Ovary (tissue), 3 donors: Measurements from ENCODE around the gene TMEM151B.

Source experiments
- POLR2A ChIP-seq: fragments of 450-650 bp; IDR thresholded peaks from one replicate; pipeline ENCODE4 v1.6.1; 2017; ENCODE audit warnings: antibody characterized with exemption, mild to moderate bottlenecking, moderate library complexity
- TF ChIP-seq, protein P1 (sequence below), 3 donors: fragments of 450-650 bp in 2 of 3; fragments of 200-600 bp in 1 of 3; IDR thresholded peaks; one replicate each; pipeline versions ENCODE4 v1.5.1 to v1.8.0; 2016 to 2022; ENCODE audit warnings: antibody characterized with exemption in 3 of 3, mild to moderate bottlenecking in 1 of 3
- donor health status: DM: no; HTN: no; CAD: no.

DNA sequence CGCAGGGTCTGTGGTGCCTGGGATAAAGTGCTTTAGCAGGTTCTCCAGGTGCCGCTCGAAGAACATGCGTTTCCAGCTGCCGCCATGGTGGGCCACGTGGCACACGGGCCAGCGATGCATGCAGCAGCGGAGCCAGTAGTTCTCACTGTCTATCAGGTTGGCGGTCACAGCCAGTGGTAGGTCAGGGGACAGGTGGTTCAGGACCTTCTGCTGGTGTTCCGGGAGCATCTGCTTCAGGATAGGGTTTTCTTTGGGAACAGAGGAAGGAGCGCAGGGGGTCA lies 16.0 kb downstream of the TMEM151B start:
- TF ChIP-seq, protein P1, sequence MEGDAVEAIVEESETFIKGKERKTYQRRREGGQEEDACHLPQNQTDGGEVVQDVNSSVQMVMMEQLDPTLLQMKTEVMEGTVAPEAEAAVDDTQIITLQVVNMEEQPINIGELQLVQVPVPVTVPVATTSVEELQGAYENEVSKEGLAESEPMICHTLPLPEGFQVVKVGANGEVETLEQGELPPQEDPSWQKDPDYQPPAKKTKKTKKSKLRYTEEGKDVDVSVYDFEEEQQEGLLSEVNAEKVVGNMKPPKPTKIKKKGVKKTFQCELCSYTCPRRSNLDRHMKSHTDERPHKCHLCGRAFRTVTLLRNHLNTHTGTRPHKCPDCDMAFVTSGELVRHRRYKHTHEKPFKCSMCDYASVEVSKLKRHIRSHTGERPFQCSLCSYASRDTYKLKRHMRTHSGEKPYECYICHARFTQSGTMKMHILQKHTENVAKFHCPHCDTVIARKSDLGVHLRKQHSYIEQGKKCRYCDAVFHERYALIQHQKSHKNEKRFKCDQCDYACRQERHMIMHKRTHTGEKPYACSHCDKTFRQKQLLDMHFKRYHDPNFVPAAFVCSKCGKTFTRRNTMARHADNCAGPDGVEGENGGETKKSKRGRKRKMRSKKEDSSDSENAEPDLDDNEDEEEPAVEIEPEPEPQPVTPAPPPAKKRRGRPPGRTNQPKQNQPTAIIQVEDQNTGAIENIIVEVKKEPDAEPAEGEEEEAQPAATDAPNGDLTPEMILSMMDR (IDR thresholded peaks at IDR 0.05): no peak
- TF ChIP-seq POLR2A: no peak
